HG03342 (cell line): ENCODE measurements around the gene TRIM64.
"Not testable (repeated sequence)": the region's sequence is repeated elsewhere in the genome, so short reads cannot be mapped to it uniquely, and the experiment has no call there.

Source experiments
- ATAC-seq: cut with Tn5 transposase; IDR thresholded peaks from one replicate; pipeline ENCODE4 v1.9.1; 2021; ENCODE audit warnings: mild to moderate bottlenecking, moderate library complexity; ENCODE audit not compliant: unreplicated experiment

Gene TRIM64

GRCh38 chr11:89965737-89966136, at the start of gene TRIM64:
Gene TRIM64, plus strand, starts transcription at chr11:89966037. Its CDS starts 2,467 bp downstream, at chr11:89968504.
- ATAC-seq = not testable (repeated sequence)

GRCh38 chr11:89922195-89922660, 43.6 kb upstream of the TRIM64 start, which contains the start of gene TRIM49D1:
Gene TRIM49D1, minus strand, starts transcription at chr11:89922245. Its CDS starts 4,535 bp downstream, at chr11:89917710.
- ATAC-seq = no peak

- not testable (repeated sequence) for ATAC-seq
These were observed 42.1 kb upstream of the TRIM64 start, which contains the start of gene TRIM49D2 for GRCh38 chr11:89923764-89924163. Gene TRIM49D2, plus strand, starts transcription at chr11:89924064. Its CDS starts 2,698 bp downstream, at chr11:89926762.

- ATAC-seq = not testable (repeated sequence)
These were observed 5.0 kb upstream of the TRIM64 start for GRCh38 chr11:89960833-89961232.
